MM.1S (cell line): ENCODE results near the gene EPHA2.

Source experiments
- DNase-seq: peaks from one replicate; pipeline ENCODE4 v3.0.0-alpha.2; 2015
- H2AFZ ChIP-seq: fragments of 300-600 bp; sonication (generic); 2 replicates; pipeline ENCODE4 v1.6.0; 2016; ENCODE audit warnings: antibody characterized with exemption, low read length
- H3F3A ChIP-seq: fragments of 300-600 bp; sonication (generic); 2 replicates; pipeline ENCODE4 v1.6.1; 2016; ENCODE audit warnings: mild to moderate bottlenecking, antibody characterized with exemption, low read length, moderate library complexity, mixed read lengths; ENCODE audit not compliant: insufficient read depth
- H3K27ac ChIP-seq: fragments of 300-600 bp; sonication (generic); 2 replicates; pipeline ENCODE4 v1.5.1; 2016; ENCODE audit warnings: mild to moderate bottlenecking, low read length
- H3K27me3 ChIP-seq: fragments of 300-600 bp; sonication (generic); replicated peaks from 2 replicates; pipeline ENCODE4 v1.6.0; 2016; ENCODE audit warnings: low read length; ENCODE audit not compliant: insufficient read depth
- H3K36me3 ChIP-seq: fragments of 300-600 bp; sonication (generic); replicated peaks from 2 replicates; pipeline ENCODE4 v1.6.1; 2016; ENCODE audit warnings: mild to moderate bottlenecking, low read length, mixed read lengths; ENCODE audit not compliant: insufficient read depth
- H3K4me1 ChIP-seq: fragments of 300-600 bp; sonication (generic); 2 replicates; pipeline ENCODE4 v1.6.1; 2016; ENCODE audit warnings: low read length, mixed read lengths
- H3K4me2 ChIP-seq: fragments of 300-600 bp; sonication (generic); 2 replicates; pipeline ENCODE4 v1.6.0; 2016; ENCODE audit warnings: low read depth, low read length
- H3K4me3 ChIP-seq: fragments of 300-600 bp; sonication (generic); 2 replicates; pipeline ENCODE4 v1.5.1; 2016; ENCODE audit warnings: low read length, mixed read lengths
- H3K79me2 ChIP-seq: fragments of 300-600 bp; sonication (generic); 2 replicates; pipeline ENCODE4 v1.6.1; 2016; ENCODE audit warnings: mixed run types, low read length, mixed read lengths
- H3K9ac ChIP-seq: fragments of 300-600 bp; sonication (generic); 2 replicates; pipeline ENCODE4 v1.6.1; 2016; ENCODE audit warnings: low read length, mixed read lengths
- H3K9me2 ChIP-seq: fragments of 300-600 bp; sonication (generic); replicated peaks from 2 replicates; pipeline ENCODE4 v1.6.1; 2016; ENCODE audit warnings: mild to moderate bottlenecking, low read length, mixed read lengths; ENCODE audit not compliant: insufficient read depth
- H3K9me3 ChIP-seq: fragments of 300-600 bp; sonication (generic); replicated peaks from 2 replicates; pipeline ENCODE4 v1.6.1; 2016; ENCODE audit warnings: mild to moderate bottlenecking, low read length, mixed read lengths; ENCODE audit not compliant: insufficient read depth
- H4K20me1 ChIP-seq: fragments of 300-600 bp; sonication (generic); 2 replicates; pipeline ENCODE4 v1.6.1; 2016; ENCODE audit warnings: mild to moderate bottlenecking, low read length, moderate library complexity, mixed read lengths; ENCODE audit not compliant: insufficient read depth
- EZH2 ChIP-seq: fragments of 300-600 bp; sonication (generic); optimal IDR thresholded peaks from 2 replicates; pipeline ENCODE3; 2017; ENCODE audit warnings: low read depth, mild to moderate bottlenecking, antibody characterized with exemption, low read length, mixed read lengths
- EZH2phosphoT487 ChIP-seq: fragments of 300-600 bp; sonication (generic); IDR thresholded peaks from 2 replicates; pipeline ENCODE4 v1.6.1; 2018; ENCODE audit warnings: antibody characterized with exemption, low read length
- TF ChIP-seq, protein P1 (sequence below): fragments of 300-600 bp; sonication (generic); IDR thresholded peaks from 2 replicates; pipeline ENCODE4 v1.5.1; 2016; ENCODE audit warnings: antibody characterized with exemption, low read length, mixed read lengths

EPHA2 gene

GRCh38 chr1:16199700-16200099, 43.8 kb upstream of the EPHA2 start:
- Histone ChIP-seq H3K4me1 (no peaks in the 10 kb centered on the region), H3K36me3 (no peaks in the 10 kb centered on the region), H3K27me3 (0 out of 2 replicates have a peak, but pooled peaks cover 4% of the 10 kb centered on the region), H3F3A (no peaks in the 10 kb centered on the region), H2AFZ (no peak overlapping the region), H4K20me1 (no peaks in the 10 kb centered on the region), H3K9ac (no peak overlapping the region), H3K4me2 (no peak overlapping the region), H3K9me3 (no peaks in the 10 kb centered on the region), H3K4me3 (no peak overlapping the region), H3K27ac (no peak overlapping the region), H3K79me2 (no peaks in the 10 kb centered on the region), H3K9me2 (no peaks in the 10 kb centered on the region)
- no peak for TF ChIP-seq EZH2
- TF ChIP-seq EZH2phosphoT487 = no peak
- TF ChIP-seq, protein P1, sequence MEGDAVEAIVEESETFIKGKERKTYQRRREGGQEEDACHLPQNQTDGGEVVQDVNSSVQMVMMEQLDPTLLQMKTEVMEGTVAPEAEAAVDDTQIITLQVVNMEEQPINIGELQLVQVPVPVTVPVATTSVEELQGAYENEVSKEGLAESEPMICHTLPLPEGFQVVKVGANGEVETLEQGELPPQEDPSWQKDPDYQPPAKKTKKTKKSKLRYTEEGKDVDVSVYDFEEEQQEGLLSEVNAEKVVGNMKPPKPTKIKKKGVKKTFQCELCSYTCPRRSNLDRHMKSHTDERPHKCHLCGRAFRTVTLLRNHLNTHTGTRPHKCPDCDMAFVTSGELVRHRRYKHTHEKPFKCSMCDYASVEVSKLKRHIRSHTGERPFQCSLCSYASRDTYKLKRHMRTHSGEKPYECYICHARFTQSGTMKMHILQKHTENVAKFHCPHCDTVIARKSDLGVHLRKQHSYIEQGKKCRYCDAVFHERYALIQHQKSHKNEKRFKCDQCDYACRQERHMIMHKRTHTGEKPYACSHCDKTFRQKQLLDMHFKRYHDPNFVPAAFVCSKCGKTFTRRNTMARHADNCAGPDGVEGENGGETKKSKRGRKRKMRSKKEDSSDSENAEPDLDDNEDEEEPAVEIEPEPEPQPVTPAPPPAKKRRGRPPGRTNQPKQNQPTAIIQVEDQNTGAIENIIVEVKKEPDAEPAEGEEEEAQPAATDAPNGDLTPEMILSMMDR = no peak
- no peak for DNase-seq

- Histone ChIP-seq H3K4me2 (no peak overlapping the region), H2AFZ (no peak overlapping the region), H4K20me1 (no peaks in the 10 kb centered on the region), H3K36me3 (no peaks in the 10 kb centered on the region), H3K9me2 (no peaks in the 10 kb centered on the region), H3K27me3 (0 out of 2 replicates have a peak, but pooled peaks cover 4% of the 10 kb centered on the region), H3K9ac (no peak overlapping the region), H3K79me2 (no peaks in the 10 kb centered on the region), H3K9me3 (no peaks in the 10 kb centered on the region), H3K4me1 (no peaks in the 10 kb centered on the region), H3F3A (no peaks in the 10 kb centered on the region), H3K4me3 (no peak overlapping the region), H3K27ac (no peak overlapping the region)
- DNase-seq = no peak
- TF ChIP-seq, protein P1 = no peak
- TF ChIP-seq EZH2 (no peak), EZH2phosphoT487 (no peak)
These were observed 43.3 kb upstream of the EPHA2 start for GRCh38 chr1:16199157-16199501.

DNA sequence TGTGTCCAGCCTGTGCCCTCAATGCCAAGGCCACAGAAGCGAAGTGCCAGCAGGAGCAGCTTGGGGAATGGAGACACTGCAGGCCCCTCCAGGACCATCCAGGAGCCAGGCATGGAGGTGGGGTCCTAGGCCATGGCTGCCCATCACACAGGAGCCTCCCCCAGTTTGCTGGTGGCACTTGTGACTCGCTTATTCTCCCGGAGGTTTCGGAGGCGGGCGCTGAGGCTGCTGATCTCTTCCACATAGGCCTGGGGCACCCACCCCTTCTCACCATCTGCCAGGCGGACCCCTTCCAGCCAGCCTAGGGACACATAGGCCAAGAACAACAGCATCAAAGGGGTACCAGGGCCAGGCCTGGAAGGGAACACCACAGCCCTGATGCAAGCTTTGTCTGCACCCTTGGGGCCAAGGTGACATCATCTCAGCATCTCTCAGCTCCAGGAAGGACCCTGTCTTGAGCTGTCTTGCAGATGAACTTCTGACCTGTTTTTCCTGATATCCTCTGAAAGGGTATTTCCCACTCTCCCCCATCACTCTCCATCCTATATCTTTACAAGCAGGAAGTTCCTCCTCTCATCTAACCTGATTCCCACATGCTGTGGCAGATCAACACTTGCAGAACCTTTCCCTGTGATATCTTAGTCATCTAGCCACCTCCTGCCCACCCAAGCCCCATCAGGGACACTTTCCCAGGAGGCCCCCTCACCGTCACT, 42.7 kb upstream of the EPHA2 start:
- no peaks in the 10 kb centered on the region for H4K20me1 ChIP-seq

More for the DNA sequence above, 42.7 kb upstream of the EPHA2 start:
- Histone ChIP-seq H3K9me3 (no peaks in the 10 kb centered on the region), H3K27ac (no peak overlapping the region), H3K79me2 (no peaks in the 10 kb centered on the region), H3K9ac (no peak overlapping the region), H3K27me3 (0 out of 2 replicates have a peak, but pooled peaks cover 4% of the 10 kb centered on the region), H3K4me3 (no peak overlapping the region), H3K4me2 (no peak overlapping the region), H3K9me2 (no peaks in the 10 kb centered on the region), H3K4me1 (no peaks in the 10 kb centered on the region), H2AFZ (no peak overlapping the region), H3K36me3 (no peaks in the 10 kb centered on the region), H3F3A (no peaks in the 10 kb centered on the region)
- TF ChIP-seq EZH2phosphoT487 (no peak), EZH2 (no peak)
- TF ChIP-seq, protein P1 = no peak
- DNase-seq = no peak
